NOMO-1 treated with DMSO at 0.1 percent for 48 hours (cell line): Measurements from ENCODE around the gene LBP.
"Not testable (repeated sequence)": the region's sequence is repeated elsewhere in the genome, so short reads cannot be mapped to it uniquely, and the experiment has no call there.

ENCODE experiments used
- DNase-seq: peaks from one replicate; lab custom pipeline; 2025; ENCODE audit not compliant: unreplicated experiment; lab: John Stamatoyannopoulos, UW

The LBP gene

DNA sequence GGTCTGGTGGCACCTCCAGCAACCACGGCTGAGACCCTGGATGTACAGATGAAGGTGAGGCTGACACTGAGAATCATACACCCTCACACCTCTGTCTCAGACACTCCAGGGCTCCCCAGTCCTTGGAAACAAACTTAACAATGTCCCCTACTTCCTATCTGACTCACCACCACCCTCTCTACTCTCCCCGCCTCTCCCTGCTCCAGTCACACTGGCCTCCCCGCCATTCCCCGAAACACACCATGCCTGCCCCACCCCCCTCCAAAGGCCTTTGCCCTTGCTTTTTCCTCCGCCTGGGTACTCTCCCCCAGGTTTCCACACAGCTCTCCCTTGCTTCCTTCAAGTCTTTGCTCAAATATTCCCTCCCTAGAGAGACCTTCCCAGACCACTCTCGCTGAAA lies 26.1 kb upstream of the LBP start:
- DNase-seq = no peak

DNA sequence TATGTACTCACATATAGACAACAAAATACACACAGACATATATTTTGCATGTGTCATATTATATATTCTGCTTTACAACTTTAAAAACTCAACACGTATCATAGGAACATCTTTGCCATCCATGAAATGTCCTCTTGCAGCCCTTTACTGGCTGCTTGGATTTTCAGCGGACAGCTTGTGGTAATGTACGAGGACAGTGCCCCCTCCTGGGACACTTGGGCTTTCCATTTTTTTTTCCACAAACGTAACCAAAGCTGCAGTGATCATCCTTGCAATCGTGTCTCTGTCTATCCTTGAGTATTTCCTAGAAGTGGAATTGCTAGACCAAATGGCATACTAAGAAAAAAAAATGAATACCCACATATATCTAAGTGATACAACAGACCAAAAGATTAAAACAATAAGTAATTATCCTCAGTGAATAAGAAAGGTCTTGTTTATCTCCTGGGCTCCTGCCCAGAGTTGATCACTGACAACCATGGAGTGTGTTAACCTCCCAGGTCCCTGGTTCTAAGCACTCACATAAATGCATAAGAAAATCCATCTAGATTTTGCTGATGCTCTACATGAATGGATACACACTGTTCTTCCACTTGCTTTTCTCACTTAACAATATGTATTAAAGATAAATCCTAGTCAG lies 24.2 kb upstream of the LBP start:
- DNase-seq = no peak

DNA sequence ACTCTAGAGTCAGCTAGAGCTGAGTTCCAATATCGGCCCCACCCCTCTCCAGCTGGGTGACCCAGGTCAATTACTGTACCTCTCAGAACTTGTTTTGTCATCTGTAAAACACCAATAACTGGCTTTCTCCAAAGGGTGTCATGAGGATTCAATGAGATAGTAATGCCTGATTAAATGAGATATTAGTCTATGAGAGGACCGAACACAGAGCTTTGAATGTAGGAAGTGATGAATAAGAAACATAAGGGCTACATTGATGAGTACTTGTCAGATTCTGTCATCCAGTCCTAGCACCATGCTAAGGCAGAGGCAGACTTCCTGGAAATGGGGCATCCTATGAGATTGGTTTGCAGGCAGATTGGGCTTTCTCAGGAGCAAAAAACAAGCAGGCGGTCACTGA lies 22.1 kb upstream of the LBP start:
- DNase-seq = no peak

DNA sequence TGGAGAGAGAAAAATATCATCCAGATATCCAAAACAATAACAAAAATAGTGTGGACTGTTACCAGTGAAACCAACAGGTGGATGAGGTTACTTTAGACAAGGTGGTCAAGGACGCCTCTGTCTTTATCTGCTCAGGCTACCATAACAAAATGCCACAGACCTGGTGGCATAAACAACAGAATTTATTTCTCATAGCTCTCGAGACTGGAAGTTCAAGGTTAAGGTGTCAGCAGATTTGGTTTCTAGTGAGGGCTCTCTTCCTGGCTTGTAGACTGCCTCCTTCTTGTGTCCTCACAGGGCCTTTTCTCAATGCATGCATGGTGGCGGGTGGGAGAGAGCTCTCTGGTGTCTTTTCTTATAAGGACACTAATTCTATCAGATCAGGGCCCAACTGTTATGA lies 21.1 kb upstream of the LBP start:
- DNase-seq = no peak

DNA sequence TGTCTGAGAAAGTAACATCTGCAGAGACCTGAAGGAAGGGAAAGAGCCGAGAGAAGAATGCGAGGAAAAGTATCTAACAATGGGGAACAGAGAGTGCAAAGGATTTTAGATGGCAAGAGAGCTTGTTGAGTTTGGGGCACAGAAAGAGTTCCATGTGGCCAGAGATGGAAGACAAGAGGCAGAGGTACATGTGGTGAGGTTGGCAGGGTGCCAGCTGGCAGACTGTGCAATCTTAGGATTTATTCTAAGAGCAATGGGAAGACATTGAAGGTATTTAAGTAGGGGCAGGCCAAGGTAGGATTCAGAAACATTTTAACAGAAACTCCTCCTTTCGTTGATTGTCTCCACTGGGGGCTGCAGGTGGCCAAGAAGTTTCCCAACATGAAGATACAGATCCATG lies 20.4 kb upstream of the LBP start:
- no peak for DNase-seq

DNA sequence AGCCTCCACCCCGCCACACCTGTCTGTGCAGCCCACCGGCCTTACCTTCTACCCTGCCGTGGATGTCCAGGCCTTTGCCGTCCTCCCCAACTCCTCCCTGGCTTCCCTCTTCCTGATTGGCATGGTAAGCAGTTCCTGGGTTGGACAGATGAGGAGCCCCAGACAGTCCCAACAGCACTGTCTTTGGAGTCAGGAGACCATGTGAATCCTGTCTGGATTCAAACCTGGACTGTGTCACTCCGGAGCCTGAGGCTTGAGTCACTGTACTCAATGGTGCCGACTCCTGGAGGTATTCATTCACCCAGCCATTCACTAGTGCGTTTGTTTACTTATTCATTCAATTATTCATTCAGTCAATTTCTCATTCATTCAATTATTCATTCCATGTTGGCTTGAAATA lies 20.0 kb upstream of the LBP start:
- DNase-seq = no peak

DNA sequence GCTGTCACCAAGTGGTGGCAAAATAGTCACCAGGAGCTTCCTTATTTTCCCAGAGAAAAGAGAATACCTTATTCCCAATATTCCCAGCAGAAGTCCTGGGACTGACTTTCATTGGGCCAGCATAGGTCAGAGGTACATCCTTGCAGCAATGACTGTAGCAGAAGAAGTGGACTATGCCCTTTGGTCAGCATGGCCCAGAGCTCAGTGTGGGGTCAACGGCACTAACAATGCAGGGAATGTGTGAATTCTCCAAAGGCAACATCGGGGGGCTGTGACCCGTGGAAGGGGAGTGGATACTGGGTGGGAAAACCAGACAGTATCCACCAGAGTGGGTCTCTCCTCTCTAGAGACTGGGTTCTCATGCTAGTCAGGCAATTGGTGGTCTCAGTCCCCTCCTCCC lies 15.6 kb upstream of the LBP start:
- no peak for DNase-seq

DNA sequence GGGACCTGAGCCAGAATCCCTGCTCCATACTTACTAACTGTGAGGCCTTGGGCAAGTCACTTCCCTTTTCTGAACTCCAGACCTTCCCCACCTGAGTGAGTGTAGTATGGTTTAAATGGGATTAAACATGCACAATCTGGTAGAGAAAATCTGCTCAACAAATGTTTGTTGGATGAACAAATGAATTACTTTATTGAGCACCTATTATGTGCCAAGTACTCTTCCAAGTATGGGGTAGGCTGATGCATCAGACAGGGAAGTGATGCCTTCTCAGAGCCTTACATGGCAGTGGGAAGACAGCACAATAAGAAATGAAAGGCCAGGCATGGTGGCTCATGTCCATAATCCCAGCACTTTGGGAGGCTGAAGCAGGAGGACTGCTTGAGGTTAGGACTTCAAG lies 15.0 kb upstream of the LBP start:
- DNase-seq = no peak

DNA sequence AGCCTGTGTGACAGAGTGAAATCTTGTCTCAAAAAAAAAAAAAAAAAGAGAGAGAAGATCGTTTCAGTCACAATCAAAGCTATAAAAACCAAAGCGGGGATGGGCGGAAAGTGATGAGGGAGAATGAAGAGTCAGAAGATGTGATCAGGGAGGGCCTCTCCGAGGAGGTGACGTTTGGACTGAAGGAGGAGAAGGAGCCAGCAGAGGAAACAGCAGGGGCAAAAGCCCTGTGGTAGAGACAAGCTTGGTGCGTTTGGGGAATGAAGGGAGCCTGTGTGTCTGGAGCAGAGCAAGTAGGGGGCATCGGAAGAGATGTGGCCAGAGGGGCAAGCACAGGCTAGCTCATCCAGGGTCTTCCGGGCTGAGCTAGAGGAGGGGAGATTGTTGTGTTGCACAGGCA lies 14.5 kb upstream of the LBP start:
- no peak for DNase-seq

DNA sequence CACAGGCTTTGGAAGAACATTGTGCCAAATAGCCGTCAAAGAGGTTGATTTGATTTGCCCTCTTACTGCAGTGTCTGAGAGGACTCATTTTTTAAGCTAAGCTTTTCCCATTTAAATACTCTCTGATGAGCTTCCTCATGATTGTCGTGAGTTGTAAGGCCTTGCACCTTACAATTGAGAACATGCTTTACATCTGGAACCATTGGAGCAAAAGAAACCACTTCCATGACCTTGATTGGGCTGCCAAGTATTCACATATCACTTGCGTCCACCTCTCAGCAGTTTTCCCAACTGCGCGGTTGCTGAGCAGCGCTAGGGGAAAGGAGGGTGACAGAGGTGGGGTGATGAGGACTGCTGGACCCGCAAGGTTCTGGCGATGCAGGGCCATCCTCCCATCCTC lies 12.3 kb upstream of the LBP start:
- no peak for DNase-seq

DNA sequence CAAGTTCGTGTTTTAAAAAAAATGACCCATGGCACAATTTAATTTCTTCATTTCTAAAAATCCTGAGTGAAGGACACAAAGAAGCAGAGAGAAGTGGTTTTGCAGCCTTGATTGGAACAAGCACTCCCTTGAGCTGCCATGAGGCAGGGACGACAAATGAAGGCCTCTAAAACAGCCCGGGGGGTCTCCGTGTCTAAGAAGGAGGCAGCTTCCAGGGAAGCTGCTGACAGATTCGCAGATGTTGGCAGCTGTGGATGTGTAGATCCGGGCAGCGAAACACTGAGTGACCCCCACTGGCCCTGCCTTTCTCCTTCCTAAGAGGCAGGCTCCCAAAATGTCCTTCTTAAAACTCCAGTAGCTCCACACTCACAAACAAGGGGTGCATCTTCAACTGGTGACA lies 9.6 kb upstream of the LBP start:
- DNase-seq = no peak

DNA sequence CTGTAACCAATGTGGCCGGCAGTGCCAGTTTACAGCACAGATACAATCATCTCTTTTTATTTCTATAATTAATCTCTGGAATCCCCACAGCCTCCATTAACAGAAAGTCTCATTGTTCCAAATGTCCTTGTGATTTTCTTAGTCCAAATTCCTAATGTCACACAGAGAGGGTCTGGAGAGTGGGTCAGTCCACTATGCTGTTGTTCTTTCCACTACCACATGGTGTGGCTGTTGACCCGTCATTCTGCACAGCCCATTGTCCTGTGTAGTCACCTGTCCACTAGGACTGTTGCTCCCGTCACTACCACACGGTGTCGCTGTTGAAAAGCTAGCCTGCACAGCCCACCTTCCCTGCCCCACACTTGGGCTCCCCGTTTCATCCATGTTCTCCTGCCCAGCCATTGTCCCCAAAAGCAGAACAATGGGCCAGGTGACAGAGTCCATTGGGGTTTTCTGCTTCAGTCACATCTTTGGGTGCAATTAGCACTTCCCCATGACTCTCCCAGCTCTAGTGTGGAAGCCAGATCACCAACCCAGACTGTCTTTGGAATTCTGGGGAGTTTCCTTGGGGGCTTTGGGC lies 8.6 kb upstream of the LBP start:
- DNase-seq = no peak

DNA sequence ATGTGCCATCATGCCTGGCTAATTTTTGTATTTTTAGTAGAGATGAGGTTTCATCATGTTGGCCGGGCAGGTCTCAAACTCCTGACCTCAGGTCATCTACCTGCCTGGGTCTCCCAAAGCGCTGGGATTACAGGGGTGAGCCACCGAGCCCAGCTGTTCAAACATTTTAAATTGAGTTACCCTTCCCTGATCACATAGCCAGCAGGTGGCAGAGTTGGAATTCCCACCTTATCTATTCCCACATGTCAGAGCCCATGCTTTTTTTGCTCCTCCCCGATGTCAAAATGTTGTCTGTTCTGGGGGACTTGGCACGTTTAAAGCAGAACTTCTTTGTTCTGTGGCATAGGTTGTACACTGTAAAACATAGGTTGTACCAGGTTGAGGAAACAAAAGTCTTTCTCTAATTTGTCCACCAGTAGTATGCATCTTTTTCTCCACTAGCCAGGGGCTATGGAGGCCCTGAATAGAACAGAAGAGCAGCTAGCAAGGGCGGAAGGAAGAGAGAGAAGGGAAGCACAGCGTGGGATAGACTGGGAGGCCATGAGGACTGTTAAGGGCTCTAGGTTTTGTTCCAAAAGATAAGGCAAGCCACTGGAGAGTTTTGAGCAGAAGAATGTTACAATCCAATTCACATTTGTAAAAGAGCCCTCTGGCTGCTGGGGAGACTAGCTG lies 7.3 kb upstream of the LBP start:
- DNase-seq = no peak

DNA sequence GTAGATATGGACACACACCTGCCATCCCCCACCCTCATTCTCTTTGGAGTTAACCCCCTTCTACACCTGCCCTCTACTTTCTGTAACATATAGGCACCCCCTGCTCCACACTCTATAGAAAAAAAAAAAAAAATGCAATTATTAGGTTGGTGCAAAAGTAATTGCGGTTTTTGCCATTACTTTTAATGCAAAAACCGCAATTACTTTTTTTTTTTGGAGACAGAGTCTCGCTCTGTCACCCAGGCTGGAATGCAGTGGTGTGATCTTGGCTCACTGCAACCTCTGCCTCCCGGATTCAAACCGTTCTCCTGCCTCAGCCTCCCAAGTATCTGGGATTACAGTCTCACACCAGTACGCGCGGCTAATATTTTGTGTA lies 6.8 kb upstream of the LBP start:
- not testable (repeated sequence) for DNase-seq

DNA sequence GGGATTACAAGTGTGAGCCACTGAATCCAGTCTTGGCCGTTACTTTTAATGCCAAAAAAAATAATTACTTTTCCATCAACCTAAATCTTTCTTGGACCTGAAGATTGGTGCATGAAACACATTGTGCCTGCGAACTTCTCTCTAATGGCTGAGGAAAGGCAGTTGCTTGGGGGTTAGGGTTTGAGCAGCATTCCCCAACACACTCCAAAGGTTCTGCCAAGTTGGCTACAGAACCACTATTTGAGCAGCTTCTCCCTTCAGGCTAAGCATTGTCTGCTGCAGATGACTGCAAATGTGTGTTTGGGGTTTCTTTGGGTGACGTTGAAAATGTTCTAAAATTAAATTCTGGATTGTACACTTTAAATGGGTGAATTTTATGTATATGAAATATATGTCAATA lies 6.3 kb upstream of the LBP start:
- no peak for DNase-seq

DNA sequence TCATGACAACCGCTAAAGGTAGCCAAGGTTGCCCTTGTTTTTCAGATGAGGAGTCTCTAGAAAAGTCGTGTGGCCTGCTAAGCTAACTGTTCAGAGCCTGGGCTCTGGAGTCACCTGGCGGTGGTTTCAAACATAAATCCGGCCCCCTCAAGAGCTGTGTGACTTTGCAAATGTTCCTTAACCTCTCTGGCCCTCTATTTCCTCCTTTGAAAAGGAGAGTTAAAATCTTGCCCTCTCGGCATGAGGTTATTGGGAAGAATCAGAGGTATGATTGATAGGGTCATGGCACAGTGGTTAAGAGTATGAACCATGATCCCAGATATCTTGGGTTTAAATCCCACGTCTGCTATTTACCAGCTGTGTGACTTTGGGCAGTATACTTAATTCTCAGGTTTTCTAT lies 5.6 kb upstream of the LBP start:
- DNase-seq = no peak

DNA sequence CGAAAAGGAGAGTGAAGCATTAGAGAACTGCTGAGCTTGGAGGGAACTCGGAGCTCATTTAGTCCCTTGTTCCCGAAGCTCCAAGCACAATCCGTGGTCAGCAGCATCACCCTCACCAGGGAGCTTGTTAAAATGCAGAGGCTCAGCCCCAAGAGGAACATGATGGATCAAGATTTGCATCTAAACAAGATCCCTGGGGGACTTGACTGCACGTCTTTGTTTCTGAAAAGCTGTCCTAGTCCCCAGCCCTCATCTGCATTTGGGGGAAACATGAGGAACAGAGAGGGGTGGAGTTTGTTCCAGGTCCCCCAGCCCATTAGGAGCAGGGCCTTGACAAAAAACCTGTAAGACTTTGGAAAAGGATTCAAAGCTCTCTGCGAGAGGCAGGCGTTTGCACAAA lies 4.1 kb upstream of the LBP start:
- DNase-seq = no peak

DNA sequence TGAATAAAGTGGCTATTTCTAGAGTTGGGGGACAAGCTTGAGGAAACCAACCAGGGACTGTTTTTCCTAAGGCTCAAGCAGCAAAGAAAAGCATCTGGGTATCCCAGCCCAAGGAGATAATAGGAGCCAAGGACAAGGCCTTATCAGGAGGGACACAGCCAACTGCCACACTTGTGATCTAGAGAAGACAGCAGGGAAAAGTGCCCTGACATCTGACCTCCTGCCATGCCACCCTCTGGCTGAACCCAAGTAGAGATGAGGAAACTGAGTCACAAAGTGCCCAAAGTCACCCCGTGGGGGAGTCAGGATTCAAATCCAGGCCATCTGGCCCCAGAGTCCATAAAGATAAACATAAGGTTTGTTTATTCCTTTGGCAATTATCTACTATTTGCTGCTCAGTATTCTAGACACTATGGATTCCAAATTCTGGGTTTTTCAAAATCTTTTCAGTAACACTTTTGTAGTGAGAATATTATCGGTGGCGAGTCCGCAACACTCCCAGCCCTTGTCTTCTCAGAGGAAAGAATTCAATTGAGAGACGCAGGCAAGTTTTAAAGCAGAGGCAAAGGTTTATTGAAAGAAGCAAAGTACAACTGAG lies 3.5 kb upstream of the LBP start:
- no peak for DNase-seq

DNA sequence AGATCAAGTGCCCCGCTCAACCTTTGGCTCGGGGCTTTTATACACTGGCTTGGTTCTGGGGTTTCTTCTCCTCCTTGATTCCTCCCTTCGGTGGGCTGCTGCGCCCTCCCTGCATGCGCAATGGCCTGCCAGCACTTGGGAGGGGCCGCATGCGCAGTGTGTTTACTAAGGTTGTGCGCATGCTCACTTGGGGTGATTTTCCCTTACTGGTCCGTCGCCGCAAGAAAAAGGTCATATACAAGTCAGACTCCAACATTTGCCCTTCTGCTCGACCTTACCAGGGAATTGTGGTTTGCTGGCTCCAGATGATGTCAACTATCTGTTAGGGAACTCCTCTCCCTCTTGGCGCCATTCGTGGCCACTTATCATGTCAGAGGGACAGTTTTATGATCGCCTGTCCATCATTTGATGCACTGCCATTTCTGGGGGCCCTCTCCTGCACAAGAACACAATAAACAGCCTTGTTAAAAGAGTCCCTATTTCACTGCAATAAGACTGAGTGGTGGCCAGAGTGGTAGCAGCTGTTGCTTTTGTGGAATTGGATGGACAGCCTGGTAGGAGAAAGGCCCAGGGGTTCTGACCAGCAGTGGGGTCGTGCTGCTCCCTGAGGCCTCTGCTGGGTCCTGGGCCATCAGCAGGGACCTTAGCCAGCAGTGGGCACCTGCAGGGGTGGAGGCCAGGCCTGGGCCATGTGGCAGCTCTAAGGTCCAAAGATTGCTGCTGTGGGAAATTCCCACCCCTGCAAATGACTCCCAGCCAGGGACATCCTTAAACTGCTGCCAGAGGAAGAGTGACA lies 2.8 kb upstream of the LBP start:
- no peak for DNase-seq

DNA sequence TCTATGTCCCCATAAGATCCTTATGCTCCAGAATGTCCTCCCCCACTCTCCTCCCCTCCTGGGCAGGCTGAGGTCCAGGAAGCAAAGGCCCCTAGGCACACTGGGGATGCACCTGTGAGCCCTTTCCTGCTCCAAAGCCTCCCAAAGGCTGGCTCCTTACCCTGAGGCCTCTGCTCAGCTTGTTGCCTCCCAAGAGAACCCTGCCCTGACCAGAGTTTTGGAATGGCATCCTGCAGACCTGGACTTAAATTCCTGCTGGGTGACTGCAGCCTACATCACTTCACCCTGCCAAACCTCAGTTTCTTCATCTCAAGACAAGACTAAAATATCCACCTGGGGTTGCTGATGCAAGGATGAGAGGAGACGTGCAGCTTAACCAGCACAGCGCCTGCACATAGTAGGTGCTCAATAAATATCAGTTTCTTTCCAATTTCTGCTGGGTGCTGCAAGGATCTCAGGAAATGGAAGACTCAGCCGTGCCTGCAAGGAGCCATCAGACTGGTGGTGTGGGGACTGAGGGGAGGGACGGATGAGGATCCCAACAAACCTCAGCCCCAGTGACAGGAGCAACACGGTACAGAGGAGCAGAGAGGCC lies 2.1 kb upstream of the LBP start:
- no peak for DNase-seq

DNA sequence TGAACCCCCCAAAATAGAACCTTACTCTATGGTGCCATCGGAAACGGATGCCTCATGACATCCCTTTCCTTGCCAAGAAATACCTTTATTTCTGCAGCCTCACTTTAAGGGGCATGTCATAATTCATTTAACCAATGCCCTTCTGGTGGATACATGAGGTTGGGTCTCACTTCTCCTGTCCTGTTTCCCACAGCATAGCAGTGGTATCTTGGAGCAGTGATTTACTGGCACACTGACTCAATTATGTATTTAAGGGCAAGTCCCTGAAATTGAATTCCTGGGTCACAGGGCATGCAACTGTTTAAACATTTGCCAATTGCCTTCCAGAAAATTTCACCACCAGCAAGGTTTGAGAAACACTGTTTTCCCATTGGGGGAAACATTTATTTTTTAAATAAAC lies 639 bp upstream of the LBP start:
- no peak for DNase-seq
